GM10266 (cell line): ENCODE measurements around the gene BAIAP2.

Source experiments
- DNase-seq: peaks from one replicate; pipeline ENCODE4 v3.0.0; 2012; ENCODE audit errors: extremely low spot score
- CTCF ChIP-seq: IDR thresholded peaks from 2 replicates; pipeline ENCODE4 v1.5.1; 2012; ENCODE audit warnings: mild to moderate bottlenecking, low read depth; ENCODE audit not compliant: control insufficient read depth, insufficient read depth; ENCODE audit errors: missing control alignments

Gene BAIAP2

GRCh38 chr17:81111066-81111465, 76.1 kb downstream of the BAIAP2 start:
- TF ChIP-seq CTCF = no peak
- no peak for DNase-seq

GRCh38 chr17:81112450-81112849, 77.5 kb downstream of the BAIAP2 start:
- no peak for TF ChIP-seq CTCF
- DNase-seq = no peak

- no peak for DNase-seq
- TF ChIP-seq CTCF = no peak
Observed at GRCh38 chr17:81113158-81113724, 78.3 kb downstream of the BAIAP2 start.

GRCh38 chr17:81114351-81115093, 79.6 kb downstream of the BAIAP2 start:
- no peak for TF ChIP-seq CTCF
- no peak for DNase-seq

- no peak for TF ChIP-seq CTCF
- DNase-seq = no peak
Observed at GRCh38 chr17:81115219-81115618, 80.3 kb downstream of the BAIAP2 start.

GRCh38 chr17:81115749-81116464, 81.0 kb downstream of the BAIAP2 start:
- DNase-seq = no peak
- no peak for TF ChIP-seq CTCF

GRCh38 chr17:81116704-81117103, 81.8 kb downstream of the BAIAP2 start:
- TF ChIP-seq CTCF = no peak

More at GRCh38 chr17:81116704-81117103, 81.8 kb downstream of the BAIAP2 start:
- DNase-seq = no peak
